CD4-positive, alpha-beta T cell (primary cell): Measurements from ENCODE around the gene R3HDM2. TPM values are rescaled to one million over a fixed set of nuclear protein-coding genes. Genes with fewer than 3 reads are reported as not detected.

Experiments
- ATAC-seq: fragments of 200-7000 bp; cut with Tn5 transposase; one replicate; pipeline ENCODE4 v1.10.0; 2022; ENCODE audit warnings: mild to moderate bottlenecking; ENCODE audit not compliant: poor library complexity
- CTCF ChIA-PET: fragments of 350-600 bp; sonication (Branson Sonifier 250); formaldehyde crosslinking; loops from one replicate; lab custom pipeline; 2021; ENCODE audit warnings: antibody characterized with exemption, inconsistent platforms; lab: Charles Lee
- POLR2A ChIA-PET: fragments of 350-600 bp; sonication (Branson Sonifier 250); formaldehyde crosslinking; loops from one replicate; lab custom pipeline; 2021; ENCODE audit warnings: antibody characterized with exemption, inconsistent platforms; lab: Charles Lee
- DNase-seq, 14 experiments: peaks; one replicate each; pipeline ENCODE4 v3.0.0-alpha.2; 2013 to 2020; ENCODE audit warnings: mixed read lengths in 2 of 14
- H3K27ac ChIP-seq, 2 donors: one replicate each; pipeline versions ENCODE4 v1.5.1 to v1.7.0; 2013; ENCODE audit warnings: low read length in 2 of 2, low read depth in 1 of 2, mild to moderate bottlenecking in 1 of 2
- H3K27me3 ChIP-seq, 2 experiments: 1 replicate in 1 of 2; 2 replicates in 1 of 2; pipeline versions ENCODE4 v1.6.1 to v1.7.0; 2013; ENCODE audit warnings: low read length in 2 of 2, control low read depth in 1 of 2, mild to moderate bottlenecking in 1 of 2, moderate library complexity in 1 of 2; ENCODE audit not compliant: insufficient read depth in 2 of 2, control insufficient read depth in 1 of 2
- H3K36me3 ChIP-seq: one replicate; pipeline ENCODE4 v1.6.1; 2013; ENCODE audit warnings: low read length, control low read depth; ENCODE audit not compliant: insufficient read depth
- H3K4me1 ChIP-seq: one replicate; pipeline ENCODE4 v1.6.1; 2013; ENCODE audit warnings: low read length, control low read depth; ENCODE audit not compliant: insufficient read depth
- H3K4me3 ChIP-seq: one replicate; pipeline ENCODE4 v1.5.1; 2013; ENCODE audit warnings: mild to moderate bottlenecking, low read length, moderate library complexity
- H3K9me3 ChIP-seq, 2 experiments: 1 replicate in 1 of 2; 2 replicates in 1 of 2; pipeline versions ENCODE4 v1.6.1 to v1.7.0; 2013; ENCODE audit warnings: low read length in 2 of 2, mild to moderate bottlenecking in 2 of 2, control low read depth in 1 of 2, moderate library complexity in 1 of 2; ENCODE audit not compliant: control insufficient read depth in 1 of 2, insufficient read depth in 1 of 2
- H3K27ac Mint-ChIP-seq: one replicate; pipeline ENCODE4 v1.8.0; 2020; ENCODE audit warnings: mixed read lengths
- H3K27me3 Mint-ChIP-seq: one replicate; pipeline ENCODE4 v1.8.0; 2021; ENCODE audit warnings: mixed read lengths
- H3K36me3 Mint-ChIP-seq: one replicate; pipeline ENCODE4 v1.8.0; 2021; ENCODE audit warnings: low read depth, mixed read lengths
- H3K4me1 Mint-ChIP-seq: one replicate; pipeline ENCODE4 v1.8.0; 2021; ENCODE audit warnings: low read depth, mixed read lengths
- H3K4me3 Mint-ChIP-seq: one replicate; pipeline ENCODE4 v1.8.0; 2020; ENCODE audit warnings: mild to moderate bottlenecking, mixed read lengths
- H3K9me3 Mint-ChIP-seq: one replicate; pipeline ENCODE4 v1.8.0; 2020; ENCODE audit warnings: mixed read lengths
- intact Hi-C, 2 experiments: fragments of 100-400 bp; cut with DNase I in 1 of 2; cut with micrococcal nuclease in 1 of 2; formaldehyde crosslinking; loops; one replicate each; pipeline versions ENCODE4 v1.15.1 to v1.9.0; 2023 to 2025; cut with DNase I, micrococcal nuclease
- total RNA-seq, 174 experiments: library from RNA in 2 of 174; stranded (reverse) in 2 of 174; gene quantifications; one replicate each; pipeline ENCODE4 v1.2.3 and lab custom pipeline; 2021 to 2026
- TF ChIP-seq, protein P1 (sequence below): fragments of 200-600 bp; IDR thresholded peaks from one replicate; pipeline ENCODE4 v1.8.0; 2022; ENCODE audit warnings: antibody characterized with exemption, mild to moderate bottlenecking

R3HDM2 gene
- total RNA-seq, 2 experiments from 2014 or later, result 106 to 115 TPM

- H3K27me3 ChIP-seq, result no peaks in the 10 kb centered on the region
- Mint-ChIP-seq H3K4me3 (no peak overlapping the region), H3K4me1 (peaks cover 14% of the 10 kb centered on the region), H3K9me3 (no peaks in the 10 kb centered on the region), H3K27ac (no peak overlapping the region), H3K27me3 (no peaks in the 10 kb centered on the region), H3K36me3 (peaks cover 45% of the 10 kb centered on the region)
- H3K9me3 ChIP-seq, result no peaks in the 10 kb centered on the region
- no peak overlapping the region for H3K27ac ChIP-seq
- peaks cover 11% of the 10 kb centered on the region for H3K36me3 ChIP-seq
- no peak overlapping the region for H3K4me3 ChIP-seq
- ATAC-seq (no peak), DNase-seq (no peak)
- intact Hi-C loops, result no loop called here
- ChIA-PET CTCF (no interaction called here), POLR2A (no interaction called here)
- no peaks in the 10 kb centered on the region for H3K4me1 ChIP-seq
- TF ChIP-seq, protein P1, sequence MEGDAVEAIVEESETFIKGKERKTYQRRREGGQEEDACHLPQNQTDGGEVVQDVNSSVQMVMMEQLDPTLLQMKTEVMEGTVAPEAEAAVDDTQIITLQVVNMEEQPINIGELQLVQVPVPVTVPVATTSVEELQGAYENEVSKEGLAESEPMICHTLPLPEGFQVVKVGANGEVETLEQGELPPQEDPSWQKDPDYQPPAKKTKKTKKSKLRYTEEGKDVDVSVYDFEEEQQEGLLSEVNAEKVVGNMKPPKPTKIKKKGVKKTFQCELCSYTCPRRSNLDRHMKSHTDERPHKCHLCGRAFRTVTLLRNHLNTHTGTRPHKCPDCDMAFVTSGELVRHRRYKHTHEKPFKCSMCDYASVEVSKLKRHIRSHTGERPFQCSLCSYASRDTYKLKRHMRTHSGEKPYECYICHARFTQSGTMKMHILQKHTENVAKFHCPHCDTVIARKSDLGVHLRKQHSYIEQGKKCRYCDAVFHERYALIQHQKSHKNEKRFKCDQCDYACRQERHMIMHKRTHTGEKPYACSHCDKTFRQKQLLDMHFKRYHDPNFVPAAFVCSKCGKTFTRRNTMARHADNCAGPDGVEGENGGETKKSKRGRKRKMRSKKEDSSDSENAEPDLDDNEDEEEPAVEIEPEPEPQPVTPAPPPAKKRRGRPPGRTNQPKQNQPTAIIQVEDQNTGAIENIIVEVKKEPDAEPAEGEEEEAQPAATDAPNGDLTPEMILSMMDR, result no peak
Observed at GRCh38 chr12:57372233-57372632, 58.6 kb downstream of the R3HDM2 start.

DNA sequence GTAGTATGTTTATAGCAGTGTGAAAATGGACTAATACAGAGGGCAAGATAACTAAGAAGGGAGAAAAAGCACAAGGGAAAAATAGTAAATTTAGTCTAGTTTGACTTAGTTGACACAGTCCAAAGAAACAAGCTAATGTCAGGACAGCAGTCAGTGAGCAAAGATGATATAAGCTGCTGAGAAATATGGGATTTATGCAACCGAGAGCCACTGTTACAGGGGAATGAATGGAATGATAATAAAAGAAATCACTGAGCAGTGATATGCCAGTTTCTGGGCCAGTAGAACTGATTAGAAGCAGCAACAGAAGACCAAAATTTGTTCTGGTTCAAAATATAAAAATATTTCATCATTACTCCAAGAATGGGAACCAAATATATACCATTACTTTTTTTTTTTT, 60.1 kb downstream of the R3HDM2 start:
- no peak overlapping the region for H3K27ac ChIP-seq
- H3K4me3 ChIP-seq, result no peak overlapping the region
- Mint-ChIP-seq H3K36me3 (peaks cover 50% of the 10 kb centered on the region), H3K27ac (no peak overlapping the region), H3K27me3 (no peaks in the 10 kb centered on the region), H3K9me3 (peaks cover 7% of the 10 kb centered on the region), H3K4me1 (peaks cover 14% of the 10 kb centered on the region), H3K4me3 (no peak overlapping the region)
- H3K27me3 ChIP-seq, result no peaks in the 10 kb centered on the region
- ChIA-PET POLR2A (no interaction called here), CTCF (interaction anchor here (1.3 kb wide), 1 partner anchor 88 kb away, joined by 3 read pairs; no protein-coding TSS in a partner anchor)
- H3K4me1 ChIP-seq, result no peaks in the 10 kb centered on the region
- peaks cover 7% of the 10 kb centered on the region for H3K36me3 ChIP-seq
- peaks cover 0 to 7% of the 10 kb centered on the region in 2 experiments for H3K9me3 ChIP-seq
- ATAC-seq (no peak), DNase-seq (no peak)
- TF ChIP-seq, protein P1, result no peak
- intact Hi-C loops, result no loop called here

DNA sequence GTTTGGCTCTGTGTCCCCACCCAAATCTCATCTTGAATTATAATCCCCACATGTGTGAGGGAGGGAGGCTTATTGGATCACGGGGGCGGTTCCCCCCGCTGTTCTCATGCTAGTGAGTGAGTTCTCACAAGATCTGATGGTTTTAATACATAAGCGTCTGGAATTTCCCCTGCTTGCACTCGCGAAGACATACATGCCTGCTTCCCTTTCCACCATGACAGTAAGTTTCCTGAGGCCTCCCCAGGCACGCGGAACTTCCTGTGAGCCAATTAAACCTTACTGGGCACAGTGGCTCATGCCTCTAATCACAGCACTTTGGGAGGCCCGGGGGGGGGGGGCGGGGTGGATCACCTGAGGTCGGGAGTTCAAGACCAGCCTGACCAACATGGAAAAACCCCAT, 60.8 kb downstream of the R3HDM2 start:
- Mint-ChIP-seq H3K9me3 (peaks cover 7% of the 10 kb centered on the region), H3K27me3 (no peaks in the 10 kb centered on the region), H3K4me1 (peaks cover 14% of the 10 kb centered on the region), H3K27ac (no peak overlapping the region), H3K4me3 (no peak overlapping the region), H3K36me3 (peaks cover 50% of the 10 kb centered on the region)
- ChIA-PET POLR2A (no interaction called here), CTCF (interaction anchor here (1.3 kb wide), 1 partner anchor 89 kb away, joined by 3 read pairs; no protein-coding TSS in a partner anchor)
- Histone ChIP-seq H3K27me3 (no peaks in the 10 kb centered on the region), H3K9me3 (peaks cover 0 to 7% of the 10 kb centered on the region in 2 experiments), H3K36me3 (peaks cover 7% of the 10 kb centered on the region), H3K4me1 (no peaks in the 10 kb centered on the region), H3K4me3 (no peak overlapping the region), H3K27ac (no peak overlapping the region)
- ATAC-seq, result no peak
- DNase-seq, result peak in 1 of 14 experiments; percentile 10
- TF ChIP-seq, protein P1, result no peak
- intact Hi-C loops, result no loop called here
